IPS DF 4.7 (cell line): ENCODE measurements around the gene TMEM170B.

Experiments
- DNase-seq: peaks from one replicate; pipeline ENCODE4 v3.0.0-alpha.2; 2013; ENCODE audit warnings: low spot score; ENCODE audit errors: extremely low read depth

Gene TMEM170B, protein sequence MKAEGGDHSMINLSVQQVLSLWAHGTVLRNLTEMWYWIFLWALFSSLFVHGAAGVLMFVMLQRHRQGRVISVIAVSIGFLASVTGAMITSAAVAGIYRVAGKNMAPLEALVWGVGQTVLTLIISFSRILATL

DNA sequence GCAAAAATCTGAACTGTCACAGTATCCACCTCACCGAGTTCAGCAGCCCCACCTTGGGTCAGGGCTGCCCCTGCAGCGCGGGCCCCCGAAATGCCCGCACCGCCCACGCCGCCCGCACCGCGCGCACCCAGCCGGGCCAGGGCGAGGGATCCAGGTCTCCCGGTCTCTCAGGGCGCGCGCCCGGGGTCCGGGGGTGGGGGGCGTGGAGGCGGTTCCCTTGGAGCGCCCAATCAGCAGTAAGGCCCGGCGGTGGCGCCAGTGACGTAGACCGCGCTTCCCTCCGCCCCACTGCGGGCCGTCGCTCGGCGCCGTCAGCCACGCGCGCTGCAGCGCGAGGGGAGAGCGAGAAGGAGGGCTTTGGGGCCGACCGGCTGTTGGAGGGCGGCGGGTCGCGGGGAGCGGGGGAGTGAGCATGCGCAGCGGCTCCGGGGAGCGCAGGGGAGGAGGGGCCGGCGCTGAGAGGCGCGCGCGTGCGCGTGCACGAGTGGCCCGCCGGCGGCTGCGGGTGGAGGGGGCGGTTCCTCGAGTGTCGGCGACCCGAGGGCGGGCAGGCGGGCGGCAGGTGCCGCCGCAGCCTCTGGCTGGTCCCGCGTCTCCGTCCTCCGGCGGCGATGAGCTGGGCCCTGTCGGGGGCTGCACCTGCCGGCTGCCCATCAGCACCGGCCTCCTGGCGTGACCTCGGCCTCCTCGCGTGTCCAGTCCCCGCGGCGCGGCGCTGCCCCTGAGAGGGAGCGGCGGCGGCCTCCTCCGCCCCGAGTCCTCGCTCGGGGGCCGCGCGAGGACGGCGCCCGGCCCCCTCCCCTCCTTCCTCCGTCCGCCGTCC is at the start of gene TMEM170B:
TMEM170B (plus strand) TSS at position 521 of the 823 bp plus-strand sequence. CDS start 529 bp downstream, outside the sequence.
- DNase-seq = no peak

DNA sequence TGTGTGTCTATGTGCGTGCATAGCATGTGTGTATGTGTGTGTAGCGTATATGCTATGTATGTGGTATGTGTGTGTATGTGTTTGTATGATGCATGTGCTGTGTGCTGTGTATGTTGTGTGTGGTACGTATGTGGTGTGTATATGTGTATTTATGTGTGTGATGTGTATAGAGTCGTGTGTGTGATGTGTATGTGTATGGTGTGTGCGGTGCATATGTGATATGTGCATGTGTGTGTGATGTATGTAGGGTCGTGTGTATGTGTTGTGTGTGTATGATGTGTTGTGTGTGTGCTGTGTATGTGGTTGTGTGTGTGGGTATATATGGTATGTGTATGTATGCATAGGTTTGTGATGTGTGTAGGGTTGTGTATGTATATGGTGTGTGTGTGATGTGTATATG is 46.6 kb upstream of the TMEM170B start:
- no peak for DNase-seq

DNA sequence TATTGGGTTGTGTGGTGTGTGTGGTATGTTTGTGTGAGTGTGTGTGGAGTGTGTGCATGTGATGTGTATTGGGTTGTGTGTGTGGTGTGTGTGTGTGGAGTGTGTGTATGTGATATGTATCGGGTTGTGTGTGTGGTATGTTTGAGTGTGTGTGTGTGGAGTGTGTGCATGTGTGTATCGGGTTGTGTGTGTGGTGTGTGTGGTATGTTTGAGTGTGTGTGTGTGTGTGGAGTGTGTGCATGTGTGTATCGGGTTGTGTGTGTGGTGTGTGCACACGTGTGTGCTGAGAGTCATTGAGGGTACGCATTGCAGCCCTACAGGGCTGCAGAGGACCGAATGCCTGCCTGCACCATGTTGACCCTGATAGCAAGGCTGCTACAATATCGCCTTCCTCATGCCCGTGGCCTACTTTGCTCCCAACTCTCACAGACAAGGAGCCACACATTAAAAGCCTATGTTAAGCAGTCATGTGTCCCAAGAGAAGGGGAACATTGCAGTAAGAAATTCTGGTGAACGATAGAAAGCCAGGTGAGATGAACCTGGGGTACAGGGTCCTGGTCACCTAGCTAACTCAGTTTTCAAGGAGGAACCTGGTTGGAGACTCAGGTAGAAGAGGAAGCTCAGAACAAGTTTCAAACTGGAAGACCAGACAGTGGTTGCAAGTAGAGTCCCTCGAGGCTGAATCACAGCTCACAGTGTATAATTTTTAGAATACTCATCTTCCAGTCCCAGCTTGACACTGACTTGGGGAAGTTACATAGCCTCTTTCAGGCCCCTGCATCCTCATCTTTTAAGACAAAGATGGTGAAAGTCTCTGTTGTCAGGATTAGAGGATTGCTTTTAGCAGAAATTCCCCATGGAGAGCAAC is 45.7 kb upstream of the TMEM170B start:
- DNase-seq = no peak

GRCh38 chr6:11492464-11493290 is 44.9 kb upstream of the TMEM170B start:
- DNase-seq = no peak

GRCh38 chr6:11493974-11494373 is 43.6 kb upstream of the TMEM170B start:
- DNase-seq = no peak

GRCh38 chr6:11494786-11495564 is 42.6 kb upstream of the TMEM170B start:
- DNase-seq = no peak

DNA sequence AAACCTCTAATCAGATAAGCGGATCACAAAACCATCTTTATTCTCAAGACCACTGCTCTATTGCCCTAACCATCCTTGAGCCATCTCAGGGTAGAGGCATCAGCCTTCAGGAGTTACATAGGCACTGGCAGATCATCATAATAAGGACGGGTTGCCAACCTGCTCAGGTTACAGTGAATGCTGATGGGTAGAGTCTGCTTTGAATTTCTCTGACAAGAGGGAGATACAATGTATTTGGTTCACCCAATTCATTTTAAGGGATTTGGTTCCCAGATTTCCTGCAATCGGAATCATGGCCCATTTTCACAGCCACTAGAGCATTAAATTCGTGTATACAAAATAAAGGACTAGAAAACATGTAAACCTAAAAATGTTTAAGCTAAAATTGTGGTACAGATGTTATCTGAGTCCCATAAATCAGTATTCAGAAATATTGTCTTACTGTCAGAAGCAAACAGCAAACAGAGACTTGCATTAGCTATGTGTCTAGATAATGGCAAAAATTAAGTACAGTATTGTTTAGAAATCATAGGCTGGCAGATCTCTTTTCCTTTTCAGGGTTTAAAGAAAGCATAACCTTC is 41.9 kb upstream of the TMEM170B start:
- no peak for DNase-seq

- peak; percentile 51 for DNase-seq
Observed at GRCh38 chr6:11496152-11497060, 41.1 kb upstream of the TMEM170B start.

DNA sequence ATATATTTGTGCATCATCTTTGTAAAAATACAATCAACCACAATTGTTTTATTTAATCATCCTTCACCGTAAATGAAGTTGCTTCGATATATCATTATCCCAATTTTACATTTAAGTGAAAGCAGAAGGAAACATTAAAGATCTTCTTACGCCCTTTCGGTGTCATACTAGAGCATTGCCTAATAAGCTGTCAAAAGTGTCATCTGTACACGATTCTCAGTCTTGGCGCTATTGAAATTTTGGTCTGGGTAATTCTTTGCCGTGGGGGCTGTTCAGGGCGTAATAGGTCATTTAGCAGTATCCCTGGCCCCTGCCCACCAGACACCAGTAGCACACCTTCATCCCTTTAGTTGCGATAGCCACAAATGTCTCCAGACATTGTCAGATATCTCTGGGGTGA is 40.4 kb upstream of the TMEM170B start:
- DNase-seq = no peak

GRCh38 chr6:11497881-11498280 is 39.7 kb upstream of the TMEM170B start:
- DNase-seq = no peak

- DNase-seq = no peak
Observed at GRCh38 chr6:11500008-11500407, 37.5 kb upstream of the TMEM170B start.

- DNase-seq = no peak
Observed at GRCh38 chr6:11509471-11509870, 28.1 kb upstream of the TMEM170B start.

DNA sequence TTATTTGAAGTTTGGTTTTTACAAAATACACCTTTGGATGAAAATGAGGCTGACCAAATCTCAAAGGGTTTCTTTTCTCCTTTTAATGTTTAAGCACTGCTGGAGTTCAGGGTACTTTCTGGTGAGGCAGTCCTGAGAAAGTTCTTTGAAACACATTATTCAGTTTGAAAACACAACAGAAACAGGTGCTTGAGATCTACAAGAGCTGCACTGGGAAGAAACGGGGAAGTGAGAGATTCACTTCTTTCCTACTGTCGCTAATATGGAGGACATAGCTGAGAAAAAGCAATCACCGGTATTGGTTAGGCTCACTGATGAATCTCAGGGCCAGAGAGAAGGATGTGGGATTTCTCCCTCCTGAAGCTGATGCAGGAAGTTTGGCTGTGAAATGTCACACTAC is 22.9 kb upstream of the TMEM170B start:
- DNase-seq = no peak

GRCh38 chr6:11515763-11516162 is 21.8 kb upstream of the TMEM170B start:
- DNase-seq = no peak

DNA sequence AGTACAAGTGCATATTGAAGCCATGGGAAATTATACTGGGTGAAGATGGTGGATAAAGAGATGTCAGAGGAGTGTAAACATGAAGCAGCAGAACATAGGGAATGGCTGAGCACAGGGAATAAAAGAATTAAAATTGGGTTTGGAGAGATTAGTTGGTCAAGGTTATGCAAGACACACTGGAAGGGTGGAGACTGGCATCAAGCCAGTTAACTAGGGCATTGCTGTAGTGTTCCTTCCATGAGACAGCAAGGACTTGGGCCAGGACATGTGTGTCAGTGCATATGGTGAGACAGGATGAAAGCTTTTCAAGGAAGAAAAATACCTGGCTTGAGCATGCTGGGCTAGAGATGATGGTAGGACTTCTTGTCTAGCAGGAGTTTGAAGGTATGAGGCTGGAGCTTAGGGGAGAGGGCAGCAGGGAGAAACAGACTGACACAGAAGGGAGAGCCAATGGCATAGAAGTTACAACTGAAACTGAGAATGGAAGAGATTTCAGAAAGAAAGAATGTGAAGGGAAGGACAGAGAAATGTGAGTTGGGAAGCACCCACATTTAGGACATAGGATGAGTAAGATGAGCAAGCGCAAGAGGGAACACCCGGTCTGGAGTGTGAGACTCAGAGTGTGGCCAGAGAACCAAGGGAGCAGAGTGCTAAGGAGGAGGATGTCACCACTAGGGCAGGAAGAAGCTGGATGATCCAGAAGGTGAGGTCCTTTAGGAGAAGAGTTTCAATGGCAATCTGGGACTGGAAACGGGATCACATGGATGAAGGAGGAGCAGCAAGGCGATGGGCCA is 14.5 kb upstream of the TMEM170B start:
- DNase-seq = no peak

DNA sequence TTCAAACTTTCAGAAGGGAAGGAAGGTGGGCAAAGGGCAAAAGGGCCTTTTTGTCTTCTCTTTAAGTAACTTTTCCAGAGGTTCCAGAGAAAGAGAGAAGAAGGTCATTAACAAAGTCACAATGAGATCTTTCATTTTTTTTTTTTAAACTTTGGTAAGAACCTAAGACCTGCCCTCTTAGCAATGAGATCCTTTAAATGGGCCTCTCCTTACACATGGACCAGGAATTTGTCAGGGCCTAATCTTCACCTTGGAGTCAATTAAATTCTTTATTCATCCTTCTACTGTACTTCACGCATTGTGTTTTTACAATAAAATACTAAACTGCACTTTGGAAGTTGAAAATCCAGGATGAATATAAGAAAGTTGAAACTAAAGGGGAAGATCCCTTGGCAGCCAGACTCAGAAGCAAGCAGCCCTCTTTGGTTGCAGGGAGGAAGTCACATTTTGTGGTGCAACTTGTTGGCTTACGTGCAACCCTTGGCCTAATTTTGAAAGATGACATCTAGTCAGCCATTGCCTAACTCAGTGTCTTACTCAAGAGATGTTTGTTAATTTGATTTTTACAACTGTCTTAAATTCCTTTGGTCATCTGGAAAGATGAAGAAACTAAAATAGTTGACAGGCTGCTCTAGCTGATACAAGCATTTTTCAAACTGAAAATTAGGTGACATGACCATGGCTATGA is 11.9 kb upstream of the TMEM170B start:
- no peak for DNase-seq

DNA sequence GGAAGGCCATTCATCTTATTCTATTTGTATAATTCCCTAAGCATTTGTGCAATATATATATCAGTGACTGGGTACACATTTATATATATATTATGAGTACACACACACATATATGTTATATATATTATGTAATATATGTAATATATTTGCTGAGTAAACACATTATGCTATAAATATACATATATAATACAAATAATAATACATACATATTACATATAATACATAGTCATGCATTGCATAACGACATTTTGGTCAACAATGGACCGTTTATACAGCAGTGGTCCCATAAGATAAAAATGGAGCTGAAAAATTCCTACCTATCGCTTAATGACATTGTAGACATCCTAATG is 11.4 kb upstream of the TMEM170B start:
- DNase-seq = no peak
